NCI-H2171 treated with DMSO at 0.1 percent for 48 hours (cell line): ENCODE results near the gene CSRNP2.
A peak's percentile ranks its signal among the peaks of the same experiment; 100 is the strongest.
"Not testable (repeated sequence)": the region's sequence is repeated elsewhere in the genome, so short reads cannot be mapped to it uniquely, and the experiment has no call there.

ENCODE experiments used
- DNase-seq: peaks from one replicate; lab custom pipeline; 2025; lab: John Stamatoyannopoulos, UW

Gene CSRNP2

GRCh38 chr12:51083126-51083833 lies at the start of gene CSRNP2:
Gene CSRNP2 (minus strand): TSS chr12:51083596. CDS start chr12:51076561, 7,035 bp downstream.
- peak; percentile 97 for DNase-seq

GRCh38 chr12:51132693-51133092 lies 49.3 kb upstream of the CSRNP2 start:
- no peak for DNase-seq

- no peak for DNase-seq
Measured at GRCh38 chr12:51131745-51132521, 48.5 kb upstream of the CSRNP2 start.

- DNase-seq = no peak
Measured at GRCh38 chr12:51128919-51129318, 45.5 kb upstream of the CSRNP2 start.

GRCh38 chr12:51127050-51127729 lies 43.8 kb upstream of the CSRNP2 start:
- no peak for DNase-seq

GRCh38 chr12:51126297-51126696 lies 42.9 kb upstream of the CSRNP2 start:
- no peak for DNase-seq

- no peak for DNase-seq
Measured at GRCh38 chr12:51124504-51124903, 41.1 kb upstream of the CSRNP2 start.

GRCh38 chr12:51122844-51123243 lies 39.4 kb upstream of the CSRNP2 start:
- no peak for DNase-seq

GRCh38 chr12:51118706-51119105 lies 35.3 kb upstream of the CSRNP2 start:
- no peak for DNase-seq

GRCh38 chr12:51115533-51115932 lies 32.1 kb upstream of the CSRNP2 start:
- DNase-seq = no peak

GRCh38 chr12:51108136-51108535 lies 24.7 kb upstream of the CSRNP2 start:
- DNase-seq = no peak

- no peak for DNase-seq
Measured at GRCh38 chr12:51103977-51104376, 20.6 kb upstream of the CSRNP2 start.

- DNase-seq = no peak
Measured at GRCh38 chr12:51098611-51099010, 15.2 kb upstream of the CSRNP2 start.

- no peak for DNase-seq
Measured at GRCh38 chr12:51090705-51091229, 7.4 kb upstream of the CSRNP2 start.

- DNase-seq = no peak
Measured at GRCh38 chr12:51087818-51088217, 4.4 kb upstream of the CSRNP2 start.

GRCh38 chr12:51086933-51087332 lies 3.5 kb upstream of the CSRNP2 start:
- DNase-seq = no peak

- no peak for DNase-seq
Measured at GRCh38 chr12:51085757-51086156, 2.4 kb upstream of the CSRNP2 start.

GRCh38 chr12:51082561-51083125 lies 753 bp downstream of the CSRNP2 start:
- peak; percentile 26 for DNase-seq

- no peak for DNase-seq
Measured at GRCh38 chr12:51081421-51081820, 2.0 kb downstream of the CSRNP2 start.

GRCh38 chr12:51080136-51080535 lies 3.3 kb downstream of the CSRNP2 start:
- DNase-seq = no peak

GRCh38 chr12:51078866-51079265 lies 4.5 kb downstream of the CSRNP2 start:
- not testable (repeated sequence) for DNase-seq

GRCh38 chr12:51078346-51078745 lies 5.0 kb downstream of the CSRNP2 start:
- not testable (repeated sequence) for DNase-seq
